T-helper 22 cell (primary cell): ENCODE data around the gene HCN4.

Experiments
- DNase-seq: peaks from one replicate; pipeline ENCODE4 v3.0.0-alpha.2; 2020; ENCODE audit warnings: low read depth

The HCN4 gene

GRCh38 chr15:73378089-73378488, 9.3 kb upstream of the HCN4 start:
- no peak for DNase-seq

GRCh38 chr15:73375755-73376305, 7.1 kb upstream of the HCN4 start:
- DNase-seq: no peak

- DNase-seq: no peak
Measured at GRCh38 chr15:73375012-73375411, 6.3 kb upstream of the HCN4 start.

GRCh38 chr15:73374604-73375003, 5.8 kb upstream of the HCN4 start:
- DNase-seq: no peak

GRCh38 chr15:73373221-73373620, 4.5 kb upstream of the HCN4 start:
- no peak for DNase-seq

GRCh38 chr15:73371812-73372211, 3.1 kb upstream of the HCN4 start:
- no peak for DNase-seq

GRCh38 chr15:73370151-73370550, 1.4 kb upstream of the HCN4 start:
- no peak for DNase-seq

GRCh38 chr15:73369154-73369694, 466 bp upstream of the HCN4 start:
- no peak for DNase-seq

- DNase-seq: no peak
Measured at GRCh38 chr15:73367624-73368300, 996 bp downstream of the HCN4 start.

- no peak for DNase-seq
Measured at GRCh38 chr15:73366766-73367623, 1.8 kb downstream of the HCN4 start.

- no peak for DNase-seq
Measured at GRCh38 chr15:73364070-73364469, 4.7 kb downstream of the HCN4 start.

GRCh38 chr15:73362900-73363299, 5.9 kb downstream of the HCN4 start:
- no peak for DNase-seq

GRCh38 chr15:73361337-73361736, 7.4 kb downstream of the HCN4 start:
- no peak for DNase-seq

- no peak for DNase-seq
Measured at GRCh38 chr15:73359651-73360050, 9.1 kb downstream of the HCN4 start.

GRCh38 chr15:73357999-73358665, 10.6 kb downstream of the HCN4 start:
- no peak for DNase-seq

- no peak for DNase-seq
Measured at GRCh38 chr15:73355612-73356265, 13.0 kb downstream of the HCN4 start.

- no peak for DNase-seq
Measured at GRCh38 chr15:73354241-73354640, 14.5 kb downstream of the HCN4 start.

- DNase-seq: no peak
Measured at GRCh38 chr15:73353734-73354133, 15.0 kb downstream of the HCN4 start.

- no peak for DNase-seq
Measured at GRCh38 chr15:73352082-73352481, 16.7 kb downstream of the HCN4 start.

GRCh38 chr15:73349191-73349590, 19.6 kb downstream of the HCN4 start:
- no peak for DNase-seq

- DNase-seq: no peak
Measured at GRCh38 chr15:73346735-73347312, 21.9 kb downstream of the HCN4 start.
